Embryonic facial prominence (tissue), 1 donor: ENCODE data around the gene CDH23.
A peak's percentile ranks its signal among the peaks of the same experiment; 100 is the strongest.

Experiments
- DNase-seq: peaks from one replicate; pipeline ENCODE4 v3.0.0-alpha.2; 2016; ENCODE audit errors: extremely low spot score

The CDH23 gene

GRCh38 chr10:71603754-71604153 lies 207.0 kb downstream of the CDH23 start:
- no peak for DNase-seq

- no peak for DNase-seq
Measured at GRCh38 chr10:71604324-71605018, 207.8 kb downstream of the CDH23 start.

- DNase-seq = no peak
Measured at GRCh38 chr10:71605263-71605962, 208.7 kb downstream of the CDH23 start.

GRCh38 chr10:71606257-71607081 lies 209.7 kb downstream of the CDH23 start:
- DNase-seq = no peak

- DNase-seq = no peak
Measured at GRCh38 chr10:71607082-71607443, 210.3 kb downstream of the CDH23 start.

- peak; percentile 29 for DNase-seq
Measured at GRCh38 chr10:71608819-71609768, 212.4 kb downstream of the CDH23 start.

- DNase-seq = no peak
Measured at GRCh38 chr10:71610651-71611050, 213.9 kb downstream of the CDH23 start.

GRCh38 chr10:71611131-71611530 lies 214.4 kb downstream of the CDH23 start:
- no peak for DNase-seq

- no peak for DNase-seq
Measured at GRCh38 chr10:71611709-71612422, 215.1 kb downstream of the CDH23 start.

- DNase-seq = no peak
Measured at GRCh38 chr10:71613261-71613777, 216.6 kb downstream of the CDH23 start.

- DNase-seq = no peak
Measured at GRCh38 chr10:71613877-71614276, 217.2 kb downstream of the CDH23 start.

- no peak for DNase-seq
Measured at GRCh38 chr10:71614946-71615345, 218.2 kb downstream of the CDH23 start.

GRCh38 chr10:71615538-71616329 lies 219.0 kb downstream of the CDH23 start:
- DNase-seq = no peak

GRCh38 chr10:71616817-71617654 lies 220.3 kb downstream of the CDH23 start:
- no peak for DNase-seq

GRCh38 chr10:71618176-71618575 lies 221.5 kb downstream of the CDH23 start:
- DNase-seq = no peak

- DNase-seq = no peak
Measured at GRCh38 chr10:71618598-71618997, 221.9 kb downstream of the CDH23 start.

GRCh38 chr10:71620642-71621041 lies 223.9 kb downstream of the CDH23 start:
- no peak for DNase-seq

- no peak for DNase-seq
Measured at GRCh38 chr10:71621231-71622153, 224.8 kb downstream of the CDH23 start.
